HG02973 (cell line): ENCODE data around the gene PTGDS.
"Not testable (repeated sequence)": the region's sequence is repeated elsewhere in the genome, so short reads cannot be mapped to it uniquely, and the experiment has no call there.

ENCODE experiments used
- ATAC-seq: cut with Tn5 transposase; IDR thresholded peaks from one replicate; pipeline ENCODE4 v1.9.1; 2021; ENCODE audit warnings: moderate library complexity; ENCODE audit not compliant: unreplicated experiment

PTGDS gene

DNA sequence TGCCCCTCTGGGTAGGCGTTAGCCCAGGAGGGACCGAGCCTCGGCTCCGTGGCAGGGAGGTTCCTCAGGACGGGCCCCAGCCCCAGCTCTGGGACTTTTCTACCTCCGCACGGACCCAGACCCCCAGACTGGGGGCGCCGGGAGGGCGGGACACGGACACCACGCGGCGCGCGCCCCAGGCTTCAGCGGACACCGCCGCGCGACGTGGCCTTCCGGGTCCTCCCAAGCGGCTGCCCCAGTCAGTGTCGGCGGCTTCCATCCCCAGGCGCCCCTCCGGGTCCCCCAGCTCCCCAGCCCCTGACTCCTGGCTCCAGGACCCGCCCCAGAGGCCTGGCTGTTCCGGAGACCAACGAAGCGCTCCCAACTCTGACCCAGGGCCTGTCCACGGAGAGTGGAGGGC, 8.5 kb downstream of the PTGDS start:
- no peak for ATAC-seq

DNA sequence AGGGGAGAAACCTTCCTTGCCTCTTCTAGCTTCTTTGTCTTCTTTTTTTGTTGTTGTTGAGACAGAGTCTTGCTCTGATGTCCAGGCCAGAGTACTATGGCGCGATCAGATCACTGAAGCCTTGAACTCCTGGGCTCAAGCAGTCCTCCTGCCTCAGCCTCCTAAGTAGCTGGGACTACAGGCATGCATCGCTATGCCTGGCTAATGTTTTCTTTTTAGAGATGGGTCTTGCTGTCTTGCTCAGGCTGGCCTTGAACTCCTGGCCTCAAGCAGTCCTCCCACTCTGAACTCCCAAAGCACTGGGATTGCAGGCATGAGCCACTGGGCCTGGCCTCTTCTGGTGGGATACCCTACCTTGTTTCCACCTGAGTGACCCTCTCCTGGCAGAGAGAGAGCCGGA, 11.6 kb downstream of the PTGDS start:
- no peak for ATAC-seq

DNA sequence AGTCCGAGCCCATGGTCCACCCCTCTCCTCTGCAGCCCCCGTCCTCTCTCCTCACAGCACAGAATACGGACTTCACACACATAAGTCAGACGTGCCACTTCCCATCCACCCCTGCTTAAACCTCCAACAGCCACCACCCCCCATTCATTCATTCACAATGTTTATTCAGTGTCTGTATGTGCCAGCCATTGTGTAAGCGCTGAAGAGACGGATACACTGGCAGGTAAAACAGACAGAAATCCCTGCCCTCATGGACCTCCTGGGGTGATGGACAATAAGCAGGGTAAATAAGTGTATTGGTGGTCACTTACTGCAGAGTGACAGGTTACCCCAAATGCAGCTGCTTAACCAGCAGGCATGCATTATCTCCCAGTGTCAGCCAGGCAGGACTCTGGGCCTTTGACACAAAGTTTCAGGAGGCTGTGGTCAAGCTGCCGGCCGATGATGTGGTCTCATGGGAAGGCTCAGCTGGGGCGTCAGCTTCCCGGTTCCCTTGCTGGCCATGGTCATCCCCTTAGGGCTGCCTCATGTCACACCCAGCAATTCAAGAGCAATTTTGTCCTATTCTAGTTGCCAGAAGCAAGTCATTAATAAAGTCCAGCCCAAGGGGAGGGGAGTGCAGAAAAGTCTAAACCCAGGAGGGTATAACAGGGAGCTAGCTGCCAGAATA, 13.1 kb downstream of the PTGDS start:
- no peak for ATAC-seq

- peak; percentile 81 for ATAC-seq
These were observed 14.9 kb downstream of the PTGDS start, which contains the start of gene PAXX for GRCh38 chr9:136991993-136992818. PAXX (plus strand) TSS chr9:136992422; CDS start chr9:136992444, 22 bp downstream.

GRCh38 chr9:136992819-136993369, 15.6 kb downstream of the PTGDS start:
- no peak for ATAC-seq

GRCh38 chr9:136994180-136994887, 17.0 kb downstream of the PTGDS start:
- ATAC-seq = no peak

GRCh38 chr9:136994888-136995230, 17.6 kb downstream of the PTGDS start:
- ATAC-seq = no peak

DNA sequence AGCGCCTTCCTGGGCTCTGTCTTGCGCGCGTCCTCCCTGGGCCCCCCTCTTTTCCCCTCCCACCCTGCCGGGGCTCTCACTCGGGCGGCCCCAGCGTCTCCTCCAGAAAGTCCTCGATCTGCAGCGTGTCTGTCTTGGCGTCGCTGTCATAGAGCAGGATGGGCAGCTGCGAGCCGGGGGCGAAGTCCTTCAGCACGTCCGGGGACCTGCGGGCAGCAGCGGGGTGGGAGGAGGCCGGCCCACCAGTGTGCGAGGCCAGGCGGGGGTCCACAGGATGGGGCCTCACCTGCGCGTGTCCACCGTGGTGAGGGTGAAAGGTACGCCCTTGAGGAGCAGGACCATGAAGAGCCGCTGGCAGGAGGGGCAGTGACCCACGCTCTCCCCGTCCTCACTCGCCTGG, 18.1 kb downstream of the PTGDS start:
- ATAC-seq = no peak

- ATAC-seq = no peak
These were observed 18.5 kb downstream of the PTGDS start for GRCh38 chr9:136995772-136996311.

- no peak for ATAC-seq
These were observed 19.3 kb downstream of the PTGDS start, which contains the start of gene CLIC3 for GRCh38 chr9:136996361-136997292. CLIC3 (minus strand) TSS chr9:136996568; CDS start chr9:136996543, 25 bp downstream.

DNA sequence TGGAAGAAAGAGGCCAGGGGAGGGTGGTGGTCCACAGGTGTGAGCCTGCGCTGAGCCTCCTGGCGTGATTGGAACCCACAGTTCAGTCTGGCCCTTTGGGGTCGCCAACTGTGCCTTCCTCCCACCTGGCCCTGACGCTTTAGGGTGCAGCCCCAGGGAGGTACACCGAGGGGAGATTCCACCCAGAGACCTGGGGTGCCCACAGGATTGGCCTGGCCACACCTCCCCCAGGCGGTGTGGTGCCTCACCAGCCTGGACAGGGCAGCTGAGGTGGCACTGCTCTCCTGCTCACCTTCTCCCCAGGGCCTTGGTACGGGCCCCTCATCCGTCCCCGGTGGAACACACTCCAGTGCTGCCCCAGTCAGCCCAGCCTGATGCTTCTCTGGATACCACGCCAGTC, 20.1 kb downstream of the PTGDS start:
- no peak for ATAC-seq

- no peak for ATAC-seq
These were observed 20.5 kb downstream of the PTGDS start for GRCh38 chr9:136997830-136998234.

GRCh38 chr9:137000177-137000930, 23.1 kb downstream of the PTGDS start:
- peak; percentile 64 for ATAC-seq

GRCh38 chr9:137001857-137002645, 24.7 kb downstream of the PTGDS start:
- ATAC-seq = no peak

DNA sequence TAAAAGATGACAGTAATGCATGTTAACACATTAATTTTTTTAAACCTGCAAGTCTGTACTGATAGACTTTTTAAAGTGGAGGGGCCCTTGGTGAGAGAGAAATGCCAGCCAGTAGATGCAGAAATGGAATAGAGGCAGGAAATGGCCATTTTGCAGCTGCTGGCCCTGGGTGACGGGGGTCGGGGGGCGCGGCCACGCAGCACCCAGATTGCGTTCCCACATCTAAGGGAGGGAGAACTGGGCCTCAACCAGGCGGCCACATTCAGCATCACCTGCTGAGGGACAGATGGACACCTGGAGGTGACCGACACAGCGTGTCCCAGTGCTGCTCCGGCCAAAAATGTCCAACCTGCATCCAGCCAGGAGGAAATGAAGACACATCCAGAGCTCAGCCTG, 25.3 kb downstream of the PTGDS start:
- ATAC-seq = no peak

DNA sequence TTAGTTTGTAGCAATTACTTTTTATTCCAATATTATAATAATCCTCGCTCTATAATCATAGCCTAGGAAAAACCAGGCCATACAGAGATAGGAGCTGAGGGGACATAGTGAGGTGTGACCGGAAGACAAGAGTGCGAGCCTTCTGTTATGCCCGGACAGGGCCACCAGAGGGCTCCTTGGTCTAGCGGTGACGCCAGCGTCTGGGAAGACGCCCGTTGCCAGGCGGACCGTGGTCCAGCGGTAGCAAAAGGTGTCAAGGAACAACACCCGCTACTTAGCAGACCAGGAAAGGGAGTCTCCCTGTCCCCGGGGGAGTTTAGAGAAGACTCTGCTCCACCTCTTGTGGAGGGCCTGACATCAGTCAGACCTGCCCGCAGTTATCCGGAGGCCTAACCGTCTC, 27.0 kb downstream of the PTGDS start:
- ATAC-seq = not testable (repeated sequence)

DNA sequence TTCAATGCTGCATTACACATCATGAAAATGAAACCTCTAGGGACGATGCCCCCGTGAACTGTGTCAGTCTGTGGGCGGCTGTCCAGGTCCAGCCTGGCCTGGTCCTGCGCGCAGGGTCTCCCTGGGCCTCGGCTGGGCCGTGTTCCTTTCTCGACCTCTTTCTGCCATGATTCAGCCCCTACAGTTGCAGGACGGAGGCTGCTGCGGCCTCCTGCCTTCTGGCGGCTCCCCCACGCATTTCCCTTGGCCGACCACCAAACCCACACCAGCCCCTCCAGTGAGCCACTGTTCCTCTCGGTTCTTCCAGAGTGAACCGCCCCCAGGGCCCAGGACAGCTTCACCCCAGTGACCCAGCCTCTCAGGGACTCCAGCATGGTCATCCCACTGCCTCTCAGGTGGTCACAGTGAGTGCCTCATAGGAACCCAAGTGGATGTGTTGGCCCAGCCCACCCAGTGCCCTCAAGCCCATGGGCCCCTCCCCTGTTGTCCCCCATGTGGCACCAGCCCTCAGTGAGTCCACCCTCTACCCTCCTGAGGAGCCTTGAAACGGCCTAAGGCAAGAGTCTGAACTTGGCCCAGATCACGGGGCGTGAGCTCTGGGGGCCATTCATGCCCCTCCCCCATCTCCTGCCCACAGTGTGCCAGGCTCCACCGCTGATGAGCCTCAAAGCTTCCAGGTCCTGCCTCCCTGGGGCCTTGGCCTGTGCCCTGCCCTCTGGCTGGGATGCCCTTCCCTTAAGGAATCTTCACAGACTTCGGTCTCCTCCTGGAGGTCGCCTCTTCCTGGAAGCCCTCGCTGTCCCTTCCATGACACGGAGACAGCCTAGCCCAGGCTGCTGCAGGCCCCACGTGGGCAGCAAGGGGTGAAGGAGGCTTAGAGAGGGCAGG, 29.1 kb downstream of the PTGDS start:
- ATAC-seq = no peak
